ENCODE measurements around the gene SLC35F3.

DNA sequence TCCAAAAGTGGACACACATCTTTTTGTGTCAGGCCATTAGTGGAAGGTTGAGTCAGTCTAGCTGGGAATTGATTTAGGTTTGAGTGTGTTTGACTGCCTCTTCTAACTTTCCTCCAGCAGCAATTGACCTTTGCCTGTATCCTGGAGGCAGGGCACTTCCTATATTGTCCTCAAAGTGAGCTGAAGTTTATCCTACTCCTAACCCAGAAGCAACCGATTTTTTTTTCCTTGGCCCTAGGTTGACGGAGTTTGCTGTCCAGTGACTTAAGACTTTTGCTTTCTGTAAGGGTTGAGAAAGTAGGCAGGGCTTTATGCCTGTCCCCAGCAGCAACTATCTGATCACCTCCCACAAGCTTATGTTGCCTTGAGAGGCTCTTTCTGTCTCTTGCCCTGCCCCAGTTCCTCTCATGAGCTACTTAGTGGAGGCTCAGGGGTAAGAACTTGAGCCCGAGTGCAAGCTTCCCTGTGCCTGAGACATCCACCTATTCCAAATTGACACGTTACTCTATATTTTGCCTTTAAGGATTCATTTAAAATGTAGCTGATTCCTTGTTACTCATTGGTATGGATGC, 30.9 kb downstream of the SLC35F3 start:
- TF ChIP-seq, protein P1, sequence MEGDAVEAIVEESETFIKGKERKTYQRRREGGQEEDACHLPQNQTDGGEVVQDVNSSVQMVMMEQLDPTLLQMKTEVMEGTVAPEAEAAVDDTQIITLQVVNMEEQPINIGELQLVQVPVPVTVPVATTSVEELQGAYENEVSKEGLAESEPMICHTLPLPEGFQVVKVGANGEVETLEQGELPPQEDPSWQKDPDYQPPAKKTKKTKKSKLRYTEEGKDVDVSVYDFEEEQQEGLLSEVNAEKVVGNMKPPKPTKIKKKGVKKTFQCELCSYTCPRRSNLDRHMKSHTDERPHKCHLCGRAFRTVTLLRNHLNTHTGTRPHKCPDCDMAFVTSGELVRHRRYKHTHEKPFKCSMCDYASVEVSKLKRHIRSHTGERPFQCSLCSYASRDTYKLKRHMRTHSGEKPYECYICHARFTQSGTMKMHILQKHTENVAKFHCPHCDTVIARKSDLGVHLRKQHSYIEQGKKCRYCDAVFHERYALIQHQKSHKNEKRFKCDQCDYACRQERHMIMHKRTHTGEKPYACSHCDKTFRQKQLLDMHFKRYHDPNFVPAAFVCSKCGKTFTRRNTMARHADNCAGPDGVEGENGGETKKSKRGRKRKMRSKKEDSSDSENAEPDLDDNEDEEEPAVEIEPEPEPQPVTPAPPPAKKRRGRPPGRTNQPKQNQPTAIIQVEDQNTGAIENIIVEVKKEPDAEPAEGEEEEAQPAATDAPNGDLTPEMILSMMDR (IDR thresholded peaks at IDR 0.05 in 4 of 5, conservative IDR thresholded peaks at IDR 0.05 in 1 of 5), result no peak
- no peak for TF ChIP-seq POLR2A (IDR thresholded peaks at IDR 0.05)
